CD4-positive, CD25-positive, alpha-beta regulatory T cell (primary cell): ENCODE data around the gene FILIP1. TPM values are rescaled to one million over a fixed set of nuclear protein-coding genes. Genes with fewer than 3 reads are reported as not detected.

Experiments used
- ATAC-seq, 2 donors: fragments of 150-1000 bp; cut with Tn5 transposase; one replicate each; pipeline ENCODE4 v1.10.0; 2021; ENCODE audit warnings: low read depth in 2 of 2, moderate number of reproducible peaks in 2 of 2, moderate library complexity in 1 of 2
- DNase-seq, 3 donors: peaks; one replicate each; pipeline versions ENCODE4 v3.0.0 to v3.0.0-alpha.2; 2012 to 2022; ENCODE audit warnings: mixed read lengths in 1 of 3
- H3K27ac ChIP-seq: one replicate; pipeline ENCODE4 v1.7.0; 2013; ENCODE audit warnings: mild to moderate bottlenecking, low read length; ENCODE audit not compliant: insufficient read depth, poor library complexity, severe bottlenecking
- H3K27me3 ChIP-seq: one replicate; pipeline ENCODE4 v1.7.0; 2013; ENCODE audit warnings: low read length; ENCODE audit not compliant: control insufficient read depth, insufficient read depth
- H3K36me3 ChIP-seq: one replicate; pipeline ENCODE4 v1.7.0; 2013; ENCODE audit warnings: mild to moderate bottlenecking, low read length, moderate library complexity; ENCODE audit not compliant: control insufficient read depth, insufficient read depth
- H3K4me1 ChIP-seq: 2 replicates; pipeline ENCODE4 v1.7.0; 2013; ENCODE audit warnings: mild to moderate bottlenecking, low read length; ENCODE audit not compliant: insufficient read depth, control insufficient read depth, poor library complexity, severe bottlenecking
- H3K4me3 ChIP-seq: one replicate; pipeline ENCODE4 v1.7.0; 2013; ENCODE audit warnings: low read depth, mild to moderate bottlenecking, low read length, moderate library complexity
- H3K9me3 ChIP-seq, 2 experiments: 1 replicate in 1 of 2; 2 replicates in 1 of 2; pipeline ENCODE4 v1.7.0; 2013; ENCODE audit warnings: low read length in 2 of 2, mild to moderate bottlenecking in 1 of 2, moderate library complexity in 1 of 2; ENCODE audit not compliant: control insufficient read depth in 2 of 2
- H3K27ac Mint-ChIP-seq, 3 donors: one replicate each; pipeline ENCODE4 v1.8.0; 2020 to 2022; ENCODE audit warnings: mild to moderate bottlenecking in 3 of 3, mixed read lengths in 3 of 3, moderate library complexity in 2 of 3
- H3K27me3 Mint-ChIP-seq: one replicate; pipeline ENCODE4 v1.8.0; 2022; ENCODE audit warnings: mild to moderate bottlenecking, mixed read lengths
- H3K36me3 Mint-ChIP-seq: one replicate; pipeline ENCODE4 v1.8.0; 2020; ENCODE audit warnings: mixed read lengths
- H3K4me1 Mint-ChIP-seq, 4 donors: one replicate each; pipeline ENCODE4 v1.8.0; 2020 to 2022; ENCODE audit warnings: mixed read lengths in 4 of 4, mild to moderate bottlenecking in 1 of 4
- H3K4me3 Mint-ChIP-seq, 4 donors: one replicate each; pipeline ENCODE4 v1.8.0; 2020 to 2022; ENCODE audit warnings: mild to moderate bottlenecking in 4 of 4, mixed read lengths in 4 of 4, moderate library complexity in 3 of 4
- H3K9me3 Mint-ChIP-seq, 7 donors: one replicate each; pipeline ENCODE4 v1.8.0; 2020 to 2022; ENCODE audit warnings: mixed read lengths in 7 of 7, mild to moderate bottlenecking in 3 of 7, moderate library complexity in 2 of 7
- polyA plus RNA-seq, 4 donors: library from polyadenylated mRNA; unstranded; fragments of 300-500 nt; fragmentation: Illumina TruSeq; gene quantifications; one replicate each; pipeline ENCODE4 v1.2.3, GENCODE V29; 2021
- total RNA-seq: library from RNA; stranded (reverse); gene quantifications from one replicate; pipeline ENCODE4 v1.2.3, GENCODE V29; 2022

Gene FILIP1
- total and polyA plus RNA-seq, 5 donors from 2014 or later = 0.02 TPM; not detected in 4

DNA sequence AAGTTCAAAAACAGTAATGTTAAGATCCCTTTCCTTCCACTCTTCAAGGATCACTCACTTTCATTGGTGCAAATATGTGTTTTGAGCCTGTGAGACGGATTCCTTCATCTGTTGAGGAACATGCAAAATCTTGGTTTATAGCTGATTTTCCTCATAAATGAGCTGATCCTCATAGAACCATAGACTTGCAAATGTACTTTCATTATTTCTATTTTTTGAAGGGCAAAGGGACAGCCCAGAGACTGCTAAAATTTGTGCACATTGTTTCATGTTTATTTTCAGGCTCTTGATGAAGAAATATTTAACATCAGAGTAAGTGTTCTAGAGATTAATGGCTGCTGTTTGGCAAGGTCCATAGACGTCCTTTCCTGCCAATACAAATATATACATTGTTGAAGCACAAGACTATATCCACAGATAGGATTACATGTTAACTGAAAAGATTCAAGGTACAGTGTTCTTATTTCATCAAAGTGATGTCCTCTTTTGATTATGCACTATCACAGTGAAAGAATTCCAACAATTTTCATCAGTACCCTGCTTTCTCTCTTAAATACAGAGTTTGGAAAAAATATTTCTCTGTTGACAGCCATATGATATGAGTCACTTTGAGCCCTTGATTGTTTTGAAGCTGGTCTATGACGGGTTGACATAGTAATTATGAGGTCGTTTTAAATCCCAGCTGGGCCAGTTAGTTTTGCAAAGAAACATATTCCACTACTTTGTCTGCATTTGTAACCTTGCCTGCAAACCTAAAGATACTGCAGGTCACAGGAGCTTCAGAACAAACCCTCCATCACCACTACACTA is 95.7 kb downstream of the FILIP1 start:
- Histone ChIP-seq H3K27me3 (peaks cover 12% of the 10 kb centered on the region), H3K27ac (no peak overlapping the region), H3K4me1 (no peaks in the 10 kb centered on the region), H3K9me3 (no peaks in the 10 kb centered on the region), H3K36me3 (no peaks in the 10 kb centered on the region), H3K4me3 (no peak overlapping the region)
- H3K9me3 Mint-ChIP-seq = no peaks in the 10 kb centered on the region
- H3K27me3 Mint-ChIP-seq = no peaks in the 10 kb centered on the region
- DNase-seq (no peak), ATAC-seq (no peak)
- no peaks in the 10 kb centered on the region for H3K36me3 Mint-ChIP-seq
- H3K27ac Mint-ChIP-seq = no peak overlapping the region
- no peaks in the 10 kb centered on the region for H3K4me1 Mint-ChIP-seq
- no peak overlapping the region for H3K4me3 Mint-ChIP-seq

DNA sequence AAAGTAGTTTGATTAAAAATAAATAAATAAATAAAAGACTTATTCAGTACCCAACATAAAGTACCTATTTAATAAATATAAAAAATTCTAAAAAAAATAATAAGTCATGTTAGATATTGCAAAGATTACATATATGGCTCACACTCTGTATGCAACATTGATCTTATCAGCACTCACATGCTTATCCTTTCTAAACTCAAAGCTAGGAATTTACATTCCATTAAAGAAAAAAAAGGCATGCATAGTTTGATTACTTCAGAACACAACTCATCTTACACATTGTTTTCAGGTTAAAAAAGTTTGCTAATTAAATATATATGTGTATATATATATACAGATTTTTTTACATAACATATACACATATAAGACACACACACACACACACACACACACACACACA is 96.4 kb downstream of the FILIP1 start:
- DNase-seq = no peak

GRCh38 chr6:75396005-75396800 is 97.4 kb downstream of the FILIP1 start:
- no peak overlapping the region for H3K4me3 ChIP-seq
- H3K27me3 ChIP-seq = peaks cover 14% of the 10 kb centered on the region
- H3K4me1 ChIP-seq = no peaks in the 10 kb centered on the region
- H3K9me3 ChIP-seq = no peaks in the 10 kb centered on the region
- Mint-ChIP-seq H3K27me3 (no peaks in the 10 kb centered on the region), H3K4me3 (no peak overlapping the region), H3K4me1 (no peaks in the 10 kb centered on the region), H3K9me3 (no peaks in the 10 kb centered on the region), H3K36me3 (no peaks in the 10 kb centered on the region), H3K27ac (no peak overlapping the region)
- H3K27ac ChIP-seq = no peak overlapping the region
- no peaks in the 10 kb centered on the region for H3K36me3 ChIP-seq
- ATAC-seq (no peak), DNase-seq (no peak)

More for the DNA sequence above, 96.4 kb downstream of the FILIP1 start:
- no peak for ATAC-seq
- no peaks in the 10 kb centered on the region for H3K27me3 Mint-ChIP-seq
- H3K27me3 ChIP-seq = peaks cover 12% of the 10 kb centered on the region
- H3K36me3 ChIP-seq = no peaks in the 10 kb centered on the region
- H3K36me3 Mint-ChIP-seq = no peaks in the 10 kb centered on the region
- no peak overlapping the region for H3K27ac ChIP-seq
- no peaks in the 10 kb centered on the region for H3K9me3 ChIP-seq
- H3K4me3 Mint-ChIP-seq = no peak overlapping the region
- H3K4me1 ChIP-seq = no peaks in the 10 kb centered on the region
- no peak overlapping the region for H3K27ac Mint-ChIP-seq
- H3K4me1 Mint-ChIP-seq = no peaks in the 10 kb centered on the region
- H3K9me3 Mint-ChIP-seq = no peaks in the 10 kb centered on the region
- H3K4me3 ChIP-seq = no peak overlapping the region

DNA sequence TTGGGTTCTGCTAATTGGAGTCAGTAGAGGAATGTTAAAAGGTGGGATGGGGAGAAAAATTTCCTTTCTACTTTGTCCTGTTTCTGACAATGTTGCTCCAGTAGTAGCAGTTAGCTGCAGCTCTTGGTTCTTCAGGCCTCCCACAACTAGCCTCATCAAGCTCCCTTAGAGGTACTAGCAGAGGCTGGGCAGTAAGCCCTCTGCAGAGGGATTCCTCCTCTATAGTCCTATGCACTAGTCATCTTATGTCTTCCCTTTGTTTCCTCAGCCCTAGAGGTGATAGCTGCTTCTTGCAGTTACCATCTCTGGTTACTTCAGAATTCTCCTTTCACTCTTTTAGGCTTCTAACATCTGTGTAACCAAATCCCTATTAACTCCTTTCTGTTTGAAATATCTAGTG is 99.8 kb downstream of the FILIP1 start:
- H3K4me3 Mint-ChIP-seq = no peak overlapping the region
- H3K27ac Mint-ChIP-seq = no peak overlapping the region
- H3K36me3 Mint-ChIP-seq = no peaks in the 10 kb centered on the region
- H3K27me3 Mint-ChIP-seq = no peaks in the 10 kb centered on the region
- no peak for DNase-seq
- H3K9me3 ChIP-seq = no peaks in the 10 kb centered on the region
- H3K4me1 Mint-ChIP-seq = no peaks in the 10 kb centered on the region
- ATAC-seq = no peak
- H3K27ac ChIP-seq = no peak overlapping the region
- no peaks in the 10 kb centered on the region for H3K36me3 ChIP-seq
- H3K27me3 ChIP-seq = peaks cover 8% of the 10 kb centered on the region
- H3K9me3 Mint-ChIP-seq = peaks cover 0 to 4% (median 0%) of the 10 kb centered on the region in 7 donors
- no peak overlapping the region for H3K4me3 ChIP-seq
- no peaks in the 10 kb centered on the region for H3K4me1 ChIP-seq

GRCh38 chr6:75391276-75391675 is 102.3 kb downstream of the FILIP1 start:
- Mint-ChIP-seq H3K27me3 (no peaks in the 10 kb centered on the region), H3K27ac (no peak overlapping the region), H3K4me1 (no peaks in the 10 kb centered on the region), H3K36me3 (no peaks in the 10 kb centered on the region), H3K9me3 (peaks cover 0 to 4% (median 0%) of the 10 kb centered on the region in 7 donors), H3K4me3 (no peak overlapping the region)
- Histone ChIP-seq H3K4me1 (no peaks in the 10 kb centered on the region), H3K4me3 (no peak overlapping the region), H3K9me3 (no peaks in the 10 kb centered on the region), H3K27me3 (peaks cover 8% of the 10 kb centered on the region), H3K36me3 (no peaks in the 10 kb centered on the region), H3K27ac (no peak overlapping the region)
- DNase-seq = no peak
- ATAC-seq = no peak

DNA sequence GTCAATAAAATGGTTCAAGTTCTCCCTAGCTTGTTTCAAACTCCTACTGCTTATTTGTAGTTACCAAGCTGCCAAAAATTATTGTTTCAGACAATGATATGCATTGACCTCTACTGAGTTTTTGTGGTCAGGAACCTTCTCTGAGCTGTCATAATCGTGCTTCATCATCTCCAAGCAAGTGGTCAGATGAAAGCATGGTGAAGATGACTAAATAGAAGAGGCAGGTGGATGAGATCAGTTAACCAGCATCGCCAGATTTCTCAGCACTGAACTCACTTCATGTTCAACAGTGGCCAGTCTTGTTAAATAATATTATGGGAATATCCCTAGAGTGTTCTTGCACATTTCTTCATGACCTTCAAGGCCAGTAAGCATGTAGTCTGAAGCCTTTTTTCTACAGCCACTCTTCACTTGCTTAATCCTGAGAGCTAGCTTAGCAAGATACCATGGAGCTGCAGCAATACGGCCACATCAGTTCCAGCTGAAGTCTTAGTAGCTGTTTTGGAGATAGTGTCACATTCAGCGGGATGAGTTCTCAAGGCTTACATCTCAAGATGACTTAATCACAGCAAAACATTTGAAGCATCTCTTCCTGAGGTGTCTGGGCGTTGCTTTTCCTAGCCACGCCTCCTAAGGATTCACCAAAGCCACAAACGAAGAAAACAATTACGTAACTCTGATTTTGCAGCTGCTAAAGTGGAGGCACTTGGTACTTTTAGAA is 107.4 kb downstream of the FILIP1 start:
- H3K9me3 Mint-ChIP-seq = peaks cover 0 to 4% (median 0%) of the 10 kb centered on the region in 7 donors
- H3K36me3 Mint-ChIP-seq = no peaks in the 10 kb centered on the region
- no peak overlapping the region for H3K27ac Mint-ChIP-seq
- Histone ChIP-seq H3K36me3 (no peaks in the 10 kb centered on the region), H3K27ac (no peak overlapping the region), H3K27me3 (peaks cover 3% of the 10 kb centered on the region), H3K4me1 (no peaks in the 10 kb centered on the region), H3K9me3 (no peaks in the 10 kb centered on the region), H3K4me3 (no peak overlapping the region)
- ATAC-seq = no peak
- H3K4me1 Mint-ChIP-seq = peaks cover 0 to 2% (median 0%) of the 10 kb centered on the region in 4 donors
- no peak overlapping the region for H3K4me3 Mint-ChIP-seq
- DNase-seq = no peak
- no peaks in the 10 kb centered on the region for H3K27me3 Mint-ChIP-seq

DNA sequence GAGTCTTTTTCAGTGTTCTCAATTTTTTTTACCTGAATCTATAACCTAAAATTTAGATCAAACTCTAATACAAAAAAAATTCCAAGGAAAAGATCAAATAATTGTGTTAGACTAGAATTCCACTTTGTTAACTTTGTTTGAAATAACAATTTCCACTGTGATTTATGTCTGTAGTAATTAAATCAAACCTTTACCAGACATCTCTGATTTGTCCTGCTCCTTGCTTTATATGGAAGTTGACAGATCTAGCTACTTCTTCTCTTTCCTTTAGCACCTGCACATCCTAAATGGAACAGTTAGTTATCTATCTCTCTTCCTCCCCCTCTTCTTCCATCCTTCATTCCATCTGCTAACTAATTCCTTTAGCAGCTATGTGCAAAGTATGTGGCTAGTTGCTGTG is 109.5 kb downstream of the FILIP1 start:
- ATAC-seq (no peak), DNase-seq (no peak)
- H3K4me1 ChIP-seq = no peaks in the 10 kb centered on the region
- Mint-ChIP-seq H3K9me3 (peaks cover 0 to 4% (median 0%) of the 10 kb centered on the region in 7 donors), H3K36me3 (no peaks in the 10 kb centered on the region), H3K4me3 (no peak overlapping the region), H3K4me1 (peaks cover 0 to 2% (median 0%) of the 10 kb centered on the region in 4 donors), H3K27me3 (no peaks in the 10 kb centered on the region), H3K27ac (no peak overlapping the region)
- no peak overlapping the region for H3K4me3 ChIP-seq
- H3K27ac ChIP-seq = no peak overlapping the region
- H3K27me3 ChIP-seq = peaks cover 5% of the 10 kb centered on the region
- no peaks in the 10 kb centered on the region for H3K36me3 ChIP-seq
- H3K9me3 ChIP-seq = no peaks in the 10 kb centered on the region
